GM10248 (cell line): ENCODE measurements around the gene TUNAR.

Source experiments
- CTCF ChIA-PET: fragments of 300-600 bp; sonication (Branson Sonifier 250); formaldehyde crosslinking; extraction: SDS; loops from one replicate; lab custom pipeline; 2021; ENCODE audit warnings: antibody characterized with exemption; lab: Yijun Ruan, JAX
- POLR2A ChIA-PET: fragments of 350-650 bp; sonication (Branson Sonifier 250); formaldehyde crosslinking; extraction: SDS; loops from one replicate; lab custom pipeline; 2020; ENCODE audit warnings: antibody characterized with exemption; lab: Yijun Ruan, JAX
- DNase-seq: peaks from one replicate; pipeline ENCODE4 v3.0.0; 2012; ENCODE audit errors: extremely low spot score
- TF ChIP-seq, protein P1 (sequence below): IDR thresholded peaks from 2 replicates; pipeline ENCODE4 v1.5.1; 2012; ENCODE audit warnings: mild to moderate bottlenecking, low read depth; ENCODE audit errors: extremely low read depth, missing control alignments, control extremely low read depth

Gene TUNAR

DNA sequence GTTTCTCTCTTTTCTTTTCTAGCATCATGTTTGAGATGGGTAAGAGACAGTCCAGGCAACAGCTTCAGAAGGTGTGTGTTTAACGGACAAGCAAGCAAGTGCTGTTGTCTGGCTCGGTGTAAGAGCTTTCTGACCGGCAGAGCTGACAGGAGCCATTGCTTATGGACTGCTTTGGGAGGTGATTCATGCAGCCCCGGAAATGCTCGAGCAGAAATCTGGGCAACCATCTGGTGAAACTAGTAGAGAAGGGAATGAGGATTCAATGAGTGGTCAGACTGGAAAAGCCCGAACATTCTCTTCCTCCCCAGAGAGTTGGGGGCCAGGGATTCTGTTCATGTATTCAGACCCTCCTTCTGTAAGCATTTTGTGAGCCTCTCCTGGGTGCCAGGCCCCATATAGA is 24.4 kb downstream of the TUNAR start:
- no peak for DNase-seq
- CTCF ChIA-PET = no interaction called here
- POLR2A ChIA-PET = no interaction called here
- TF ChIP-seq, protein P1, sequence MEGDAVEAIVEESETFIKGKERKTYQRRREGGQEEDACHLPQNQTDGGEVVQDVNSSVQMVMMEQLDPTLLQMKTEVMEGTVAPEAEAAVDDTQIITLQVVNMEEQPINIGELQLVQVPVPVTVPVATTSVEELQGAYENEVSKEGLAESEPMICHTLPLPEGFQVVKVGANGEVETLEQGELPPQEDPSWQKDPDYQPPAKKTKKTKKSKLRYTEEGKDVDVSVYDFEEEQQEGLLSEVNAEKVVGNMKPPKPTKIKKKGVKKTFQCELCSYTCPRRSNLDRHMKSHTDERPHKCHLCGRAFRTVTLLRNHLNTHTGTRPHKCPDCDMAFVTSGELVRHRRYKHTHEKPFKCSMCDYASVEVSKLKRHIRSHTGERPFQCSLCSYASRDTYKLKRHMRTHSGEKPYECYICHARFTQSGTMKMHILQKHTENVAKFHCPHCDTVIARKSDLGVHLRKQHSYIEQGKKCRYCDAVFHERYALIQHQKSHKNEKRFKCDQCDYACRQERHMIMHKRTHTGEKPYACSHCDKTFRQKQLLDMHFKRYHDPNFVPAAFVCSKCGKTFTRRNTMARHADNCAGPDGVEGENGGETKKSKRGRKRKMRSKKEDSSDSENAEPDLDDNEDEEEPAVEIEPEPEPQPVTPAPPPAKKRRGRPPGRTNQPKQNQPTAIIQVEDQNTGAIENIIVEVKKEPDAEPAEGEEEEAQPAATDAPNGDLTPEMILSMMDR = no peak

DNA sequence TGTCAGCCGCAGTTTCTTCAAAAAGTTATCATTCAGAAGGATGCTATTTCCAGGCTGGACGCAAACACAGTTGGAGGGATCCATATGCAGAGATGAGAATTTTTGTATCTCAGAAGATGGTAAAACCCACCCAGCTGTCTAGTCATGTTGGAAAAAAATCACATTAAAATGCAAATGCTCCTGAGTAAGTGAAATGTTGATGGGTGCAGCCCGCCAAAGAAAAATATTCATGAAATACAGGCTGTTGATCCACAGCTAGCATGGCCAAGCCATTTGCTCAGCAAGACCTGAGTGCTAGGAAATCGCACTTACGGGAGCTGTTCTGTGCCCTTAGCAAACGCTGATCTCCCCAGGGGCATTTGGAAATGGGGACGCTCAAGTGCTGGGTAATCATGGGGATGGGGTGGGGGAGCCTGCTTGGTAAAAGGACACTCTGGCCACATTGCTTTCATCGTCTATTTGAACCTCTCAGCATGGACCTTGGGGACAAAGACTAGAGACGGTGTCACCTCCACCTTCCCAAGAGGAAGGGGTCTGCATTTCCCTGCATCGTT is 25.7 kb downstream of the TUNAR start:
- ChIA-PET CTCF (no interaction called here), POLR2A (no interaction called here)

DNA sequence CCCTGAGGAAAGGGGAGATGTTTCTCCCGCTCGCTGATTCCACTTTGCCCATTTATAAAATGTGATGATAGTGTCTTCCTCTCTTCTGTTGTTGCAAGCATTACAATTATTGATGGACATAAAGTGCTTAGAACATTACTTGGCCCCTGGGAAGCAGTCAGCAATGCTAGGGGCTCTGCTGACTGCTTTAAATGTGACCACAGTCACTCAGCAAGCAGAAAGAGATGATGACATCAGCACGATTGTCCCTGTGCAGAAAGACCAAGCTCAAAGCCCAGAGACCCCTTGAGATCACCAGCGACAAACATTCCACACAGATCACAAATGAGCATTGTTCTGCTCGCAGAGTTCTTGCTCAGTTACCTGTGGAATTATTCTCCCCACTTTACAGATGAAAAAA is 26.5 kb downstream of the TUNAR start:
- CTCF ChIA-PET = no interaction called here
- TF ChIP-seq, protein P1 = no peak
- POLR2A ChIA-PET = no interaction called here
- no peak for DNase-seq

More for the DNA sequence above, 25.7 kb downstream of the TUNAR start:
- no peak for DNase-seq
- TF ChIP-seq, protein P1 = no peak

DNA sequence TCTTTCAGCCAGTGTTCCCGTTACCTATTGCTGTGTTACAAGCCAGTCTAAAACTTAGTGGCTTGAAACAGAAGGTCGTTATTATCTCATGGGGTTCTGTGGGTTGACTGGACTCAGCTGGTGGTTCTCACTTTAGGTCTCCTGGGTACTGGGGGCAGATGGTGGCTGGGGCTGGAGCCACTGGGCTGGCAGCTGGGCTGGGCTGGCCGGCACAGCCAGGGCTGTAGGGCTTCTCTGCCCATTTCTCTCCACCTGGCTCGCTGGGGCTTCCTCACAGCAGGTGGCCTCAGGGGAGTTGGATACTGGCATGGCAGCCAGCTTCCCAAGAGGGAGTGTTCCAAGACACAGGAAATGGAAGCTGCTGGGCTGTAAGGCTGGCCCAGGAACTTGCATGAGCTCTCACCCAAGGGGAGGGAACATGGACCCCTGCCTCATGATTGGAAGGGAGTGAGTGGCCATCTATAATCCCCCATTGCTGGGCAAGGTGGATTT is 27.0 kb downstream of the TUNAR start:
- ChIA-PET CTCF (no interaction called here), POLR2A (no interaction called here)
- TF ChIP-seq, protein P1 = no peak
- no peak for DNase-seq

DNA sequence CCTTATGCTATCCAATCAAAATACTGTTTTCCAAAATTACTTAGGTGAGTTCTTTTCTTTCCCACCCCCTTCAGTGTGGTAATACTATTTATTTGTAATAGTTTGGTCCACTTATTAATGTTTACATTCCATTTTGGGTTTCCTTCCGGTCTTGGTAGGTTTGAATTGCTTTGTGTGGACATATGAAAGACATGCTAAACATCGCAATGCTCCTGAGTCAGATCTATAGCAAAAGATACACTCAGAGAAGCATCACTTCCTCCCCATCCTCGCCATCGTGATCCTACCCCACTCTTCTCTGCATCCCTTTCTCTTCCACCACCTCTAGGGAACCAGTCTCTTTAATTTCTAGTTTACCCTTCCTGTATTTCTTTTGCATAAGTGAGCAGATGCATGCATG is 30.0 kb downstream of the TUNAR start:
- TF ChIP-seq, protein P1 = no peak
- DNase-seq = no peak
- CTCF ChIA-PET = no interaction called here
- POLR2A ChIA-PET = no interaction called here

DNA sequence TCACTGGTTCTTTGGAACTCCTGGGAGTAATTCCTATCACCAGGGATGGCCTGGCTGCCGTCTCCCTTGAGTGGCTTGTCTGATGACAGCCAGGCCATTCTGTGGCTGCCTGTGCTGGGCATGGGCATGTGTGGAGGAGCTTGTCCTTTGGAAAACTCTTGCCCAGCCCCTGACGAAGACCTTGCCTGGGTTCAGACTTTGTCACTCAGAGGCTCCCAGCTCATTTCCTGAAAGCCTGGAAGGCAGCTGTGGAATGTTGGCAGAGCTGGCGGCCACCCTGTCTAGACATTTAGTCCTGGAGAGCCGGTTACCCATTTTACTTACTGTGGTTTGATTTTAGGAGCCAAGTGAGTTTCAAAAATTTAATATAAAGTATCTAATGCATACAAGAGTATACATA is 34.0 kb downstream of the TUNAR start:
- ChIA-PET POLR2A (no interaction called here), CTCF (interaction anchor here (1.1 to 1.8 kb wide), 4 partner anchors 11 to 19 kb away, joined by 3 to 4 read pairs (median 4); no protein-coding TSS in a partner anchor)
- TF ChIP-seq, protein P1 = no peak
- DNase-seq = no peak
